ENCODE results near the gene MOV10. TPM values are rescaled to one million over a fixed set of nuclear protein-coding genes. Genes with fewer than 3 reads are reported as not detected.
"Not testable (repeated sequence)": the region's sequence is repeated elsewhere in the genome, so short reads cannot be mapped to it uniquely, and the experiment has no call there.

The MOV10 gene
- total RNA-seq, 1 experiment from 2014 or later = 125 TPM

DNA sequence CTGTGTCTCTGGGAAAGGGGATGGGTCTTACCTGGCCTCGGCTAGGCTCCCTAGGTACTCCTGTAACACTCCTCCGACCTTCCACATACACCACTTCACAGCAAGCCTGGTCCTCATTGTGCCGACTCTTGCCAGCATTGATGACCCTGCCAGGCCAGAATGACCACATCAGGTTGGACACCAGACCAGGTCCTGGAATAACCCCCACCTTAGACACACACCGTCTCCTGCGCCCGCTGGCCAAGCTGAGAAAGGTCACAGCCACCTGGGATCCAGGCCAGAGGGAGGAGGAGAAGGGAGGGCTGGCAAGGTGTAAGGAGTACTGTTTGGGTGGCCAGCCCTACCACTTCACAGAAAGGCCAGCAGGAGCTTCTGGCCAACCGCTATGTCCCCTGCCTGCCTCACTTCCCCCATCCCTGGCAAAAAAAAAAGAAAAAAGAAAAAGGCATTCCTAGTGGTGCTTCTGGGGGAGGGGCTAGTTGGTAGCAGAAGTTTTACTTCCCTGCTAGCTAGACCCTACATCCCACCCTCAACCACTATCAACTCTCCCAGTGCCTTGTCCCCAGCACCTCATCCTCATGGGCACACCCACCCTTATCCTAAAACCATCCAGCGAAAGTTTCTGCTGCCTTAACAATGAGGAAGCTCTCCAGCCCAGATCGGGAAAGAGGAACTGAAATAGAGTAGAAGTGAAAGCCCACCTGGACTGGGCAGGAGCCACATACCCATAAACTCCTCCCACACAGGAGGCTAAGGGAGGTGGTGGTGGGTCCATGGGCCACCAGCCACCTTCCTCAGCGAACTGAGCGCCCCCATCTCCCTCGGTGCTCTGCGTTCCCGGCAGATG lies 39.2 kb downstream of the MOV10 start:
- DNase-seq (ENCODE audit: low spot score) = no peak

DNA sequence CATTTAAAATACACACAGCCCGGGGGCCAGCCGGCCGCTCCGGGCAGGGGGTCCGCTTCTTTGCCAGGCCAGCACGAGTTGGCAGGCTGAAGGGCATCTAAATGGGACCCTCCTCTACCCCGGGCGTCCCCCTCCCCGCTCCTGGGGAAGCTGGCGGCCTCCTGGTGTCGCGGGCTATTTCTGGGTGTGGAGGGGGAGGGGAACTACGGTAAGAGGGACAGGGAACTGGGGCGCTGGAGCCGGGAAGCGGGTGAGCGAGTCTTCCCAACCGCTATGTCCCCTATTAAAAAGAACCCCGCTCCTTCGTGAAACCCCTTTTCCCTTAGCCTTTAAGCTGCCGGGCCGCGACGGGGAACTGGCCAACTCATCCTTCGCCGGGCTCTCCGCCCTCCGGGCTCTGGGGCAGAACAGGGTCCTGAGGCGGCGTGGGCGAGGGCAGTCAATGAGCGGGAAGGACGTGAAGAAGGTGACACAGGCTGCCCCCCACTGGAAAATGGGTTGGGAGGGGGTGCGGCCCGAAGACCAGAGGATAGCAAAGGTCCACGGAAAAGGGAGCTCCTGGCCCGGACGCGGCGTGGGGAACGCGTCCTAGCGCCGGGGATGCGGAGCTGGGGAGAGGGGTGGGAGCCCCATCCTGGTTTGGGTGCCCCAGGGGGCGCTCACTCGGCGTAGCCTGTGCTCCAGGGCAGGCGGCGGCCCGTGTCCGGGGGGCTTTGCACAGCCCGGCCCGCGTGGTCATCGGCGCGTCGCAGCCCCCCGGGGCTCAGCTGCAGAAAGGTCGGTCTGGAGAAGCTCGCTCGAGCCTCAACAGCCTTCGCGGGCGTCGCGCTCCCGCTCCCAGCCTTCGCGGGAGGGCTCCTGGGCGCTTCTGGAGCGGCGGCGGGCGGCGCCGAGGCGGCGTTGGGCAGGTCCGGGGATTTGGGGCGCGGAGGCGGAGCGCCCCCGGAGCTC lies 40.1 kb downstream of the MOV10 start:
- DNase-seq (ENCODE audit: low spot score) = no peak

DNA sequence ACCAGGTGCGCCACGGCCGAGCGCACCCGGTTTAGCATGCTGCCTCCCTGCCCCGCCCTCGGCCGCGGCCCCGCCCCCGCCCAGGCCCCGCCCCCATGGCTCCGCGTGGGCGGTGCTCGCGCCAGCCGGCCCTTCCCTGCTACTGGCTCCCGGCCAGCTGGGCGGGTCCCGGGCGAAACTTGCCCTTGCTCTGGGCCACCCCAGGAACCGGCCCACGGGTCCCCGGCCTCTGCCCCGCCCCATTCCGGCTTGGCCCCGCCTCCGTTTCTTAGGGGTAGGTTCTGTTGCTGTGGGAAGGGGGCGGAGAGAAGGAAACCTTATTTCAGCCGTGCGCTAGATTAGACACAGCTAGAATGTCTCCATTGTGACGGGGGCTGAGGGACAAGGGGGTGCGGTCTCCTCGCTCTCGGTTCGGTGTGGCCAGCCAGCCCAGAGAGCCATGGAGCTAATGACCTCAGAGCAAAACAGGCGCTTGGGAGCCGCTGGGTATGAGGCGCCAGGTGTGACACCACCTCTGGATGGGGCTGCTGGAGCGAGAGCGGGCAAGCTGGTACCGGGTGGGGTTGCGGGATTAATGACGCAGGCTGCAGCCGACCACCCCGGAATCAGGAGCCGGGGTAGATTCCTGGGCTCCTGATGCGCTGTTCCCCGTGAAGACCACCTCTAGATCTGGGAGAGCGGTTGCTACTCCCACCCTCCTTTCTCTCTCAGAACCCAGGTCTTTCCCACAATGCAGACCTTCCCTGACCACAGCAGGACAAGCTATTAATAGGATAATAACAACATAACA lies 41.0 kb downstream of the MOV10 start, which contains the start of gene PPM1J:
TSS of gene PPM1J (minus strand) at position 69 of the 790 bp plus-strand sequence. CDS start at position 38, 31 bp downstream.
- peak; percentile 94 for DNase-seq (ENCODE audit: low spot score)

DNA sequence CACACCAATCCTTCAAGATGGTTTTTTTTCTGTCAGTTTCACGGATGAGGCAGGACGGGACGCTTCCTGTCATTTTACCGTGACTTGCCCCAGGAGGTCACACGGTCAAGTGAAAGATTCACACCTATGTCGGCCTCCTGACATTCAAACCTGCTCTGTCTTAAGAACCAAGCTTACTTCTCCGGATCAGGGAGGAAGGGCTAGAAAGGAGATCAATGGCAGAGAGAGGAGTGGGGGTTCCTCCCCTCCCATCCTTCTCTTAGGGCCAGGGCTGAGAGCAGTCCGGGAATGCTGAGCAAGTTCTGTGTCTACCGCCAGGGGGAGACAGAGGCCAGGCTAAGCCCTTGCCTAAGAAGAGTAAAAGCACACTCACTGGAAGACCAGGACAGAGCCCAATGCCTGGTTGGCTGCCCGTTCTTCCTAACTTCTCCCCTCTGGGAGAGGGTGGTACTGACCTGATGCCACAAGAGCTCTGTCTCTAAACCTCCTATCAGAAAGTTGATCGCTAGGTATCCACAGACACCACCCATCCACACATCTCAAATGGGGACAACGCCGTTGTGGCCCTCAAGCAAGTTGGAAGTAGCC lies 41.8 kb downstream of the MOV10 start:
- peak; percentile 95 for DNase-seq (ENCODE audit: low spot score)

DNA sequence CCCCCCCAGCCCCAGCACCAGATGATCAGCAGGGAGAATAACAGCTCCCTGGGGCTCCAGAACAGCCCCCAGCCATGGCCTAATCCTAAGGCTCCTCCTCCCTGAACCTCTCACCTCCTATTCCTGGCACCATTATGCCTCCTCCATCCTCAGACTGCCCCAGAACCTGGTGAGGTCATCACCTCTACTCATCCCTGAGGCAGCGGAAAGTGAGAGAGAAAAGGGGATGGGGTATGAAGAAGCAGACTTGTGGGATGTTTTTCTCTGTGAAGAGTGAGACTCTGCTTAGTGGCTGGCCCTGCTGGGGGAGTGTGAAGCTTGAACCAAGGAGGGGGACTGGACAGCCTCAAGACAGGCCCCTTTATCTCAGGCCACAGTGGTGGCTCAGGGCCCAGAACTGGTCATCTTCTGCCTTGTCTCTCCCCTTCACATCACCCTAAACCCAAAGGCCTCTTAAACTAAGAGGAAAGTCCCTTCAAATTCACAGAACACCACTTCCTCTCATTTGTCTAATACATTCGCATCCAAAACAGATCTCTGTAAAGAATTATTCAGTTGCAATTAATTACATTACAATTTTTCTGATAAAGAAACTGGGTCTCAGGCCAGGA lies 42.9 kb downstream of the MOV10 start:
- DNase-seq (ENCODE audit: low spot score) = no peak

DNA sequence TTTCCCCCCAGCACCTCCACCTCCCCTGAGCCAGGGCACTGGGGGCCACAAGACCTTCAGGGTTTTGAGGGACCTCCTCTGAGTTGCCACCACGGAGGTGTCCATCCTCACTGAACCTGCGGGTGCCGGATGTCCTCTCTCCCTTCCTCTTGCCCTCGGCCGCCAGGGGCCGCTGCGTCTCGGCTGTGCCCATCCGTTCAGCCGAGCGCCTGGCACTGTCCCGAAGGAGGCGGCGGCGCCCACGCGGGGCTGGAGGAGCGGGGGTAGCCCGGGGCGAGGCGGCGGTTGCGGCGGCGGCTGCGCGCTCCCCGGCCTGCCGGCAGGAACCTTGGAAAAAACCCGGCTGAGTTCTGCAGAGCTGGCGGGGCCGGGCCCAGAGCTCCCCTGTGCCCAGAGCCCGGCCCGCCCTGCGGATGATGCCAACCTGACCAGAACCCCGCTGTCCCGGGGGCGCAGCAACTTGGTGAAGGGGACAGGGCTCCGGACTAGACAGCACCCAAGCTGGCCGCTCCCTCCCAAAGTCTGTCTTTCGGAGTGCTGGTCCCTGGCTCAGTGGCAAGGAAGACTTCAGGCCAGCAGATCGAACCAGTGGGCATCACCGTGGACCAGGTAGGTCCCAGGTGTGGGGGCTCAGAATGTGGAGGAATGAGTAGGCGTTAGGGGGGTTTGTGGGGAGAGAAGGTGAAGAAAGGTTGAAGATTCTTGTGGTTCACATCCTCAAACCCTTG lies 44.4 kb downstream of the MOV10 start:
- peak; percentile 78 for DNase-seq (ENCODE audit: low spot score)

DNA sequence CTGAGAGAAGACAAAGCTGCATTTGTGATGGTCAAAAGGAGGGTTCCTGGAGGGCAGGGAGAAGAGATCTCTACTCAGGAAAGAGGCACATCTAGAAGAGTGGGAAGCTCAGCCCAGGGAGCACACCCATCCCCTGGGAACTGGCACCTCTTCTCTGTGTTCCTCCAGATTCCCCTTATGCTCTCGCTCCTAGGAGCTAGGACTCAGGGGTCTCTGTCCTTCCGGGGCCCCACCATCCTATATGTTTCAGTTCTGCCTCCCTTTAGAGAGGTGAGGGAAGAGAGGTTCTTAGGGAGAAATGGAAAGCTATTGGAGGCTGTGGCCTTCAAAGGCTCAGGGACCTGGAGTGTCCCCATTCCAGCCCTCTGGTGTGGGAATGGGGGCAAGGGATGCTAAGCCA lies 45.2 kb downstream of the MOV10 start:
- DNase-seq (ENCODE audit: low spot score) = no peak

DNA sequence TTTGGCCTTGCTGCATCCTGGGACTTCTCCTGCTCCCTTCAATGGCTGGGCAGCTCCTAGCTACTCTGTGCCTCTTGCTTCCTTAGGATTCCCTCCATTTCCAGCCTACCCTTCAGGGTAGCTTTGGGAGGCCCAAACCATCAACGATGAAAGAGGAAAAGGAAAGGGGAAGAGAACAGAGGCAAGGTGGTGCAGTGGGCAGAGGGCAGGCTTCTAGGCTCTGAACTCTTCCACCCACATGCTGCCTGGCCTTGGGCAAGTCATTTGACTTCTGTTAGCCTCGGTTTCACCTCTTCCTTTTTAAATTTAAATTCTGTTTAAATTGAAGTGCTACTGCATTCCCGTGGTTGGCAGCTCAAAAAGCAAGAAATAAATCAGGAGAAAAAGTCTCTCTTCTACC lies 46.3 kb downstream of the MOV10 start:
- DNase-seq (ENCODE audit: low spot score) = no peak

DNA sequence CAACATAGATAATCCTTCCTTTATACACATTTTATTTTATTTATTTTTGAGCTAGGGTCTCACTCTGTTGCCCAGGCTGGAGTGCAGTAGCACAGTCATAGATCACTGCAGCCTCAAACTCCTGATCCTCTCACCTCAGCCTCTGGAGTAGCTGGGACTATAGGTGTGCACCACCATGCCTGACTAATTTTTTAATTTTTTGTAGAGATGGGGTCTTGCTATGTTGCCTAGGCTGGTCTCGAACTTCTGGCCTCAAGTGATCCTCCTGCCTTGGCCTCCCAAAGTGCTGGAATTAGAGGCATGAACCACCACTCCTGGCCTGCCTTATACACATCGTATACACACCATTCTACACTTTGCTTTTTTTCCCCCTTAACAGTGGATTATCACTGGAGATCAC lies 46.8 kb downstream of the MOV10 start:
- DNase-seq (ENCODE audit: low spot score) = not testable (repeated sequence)

DNA sequence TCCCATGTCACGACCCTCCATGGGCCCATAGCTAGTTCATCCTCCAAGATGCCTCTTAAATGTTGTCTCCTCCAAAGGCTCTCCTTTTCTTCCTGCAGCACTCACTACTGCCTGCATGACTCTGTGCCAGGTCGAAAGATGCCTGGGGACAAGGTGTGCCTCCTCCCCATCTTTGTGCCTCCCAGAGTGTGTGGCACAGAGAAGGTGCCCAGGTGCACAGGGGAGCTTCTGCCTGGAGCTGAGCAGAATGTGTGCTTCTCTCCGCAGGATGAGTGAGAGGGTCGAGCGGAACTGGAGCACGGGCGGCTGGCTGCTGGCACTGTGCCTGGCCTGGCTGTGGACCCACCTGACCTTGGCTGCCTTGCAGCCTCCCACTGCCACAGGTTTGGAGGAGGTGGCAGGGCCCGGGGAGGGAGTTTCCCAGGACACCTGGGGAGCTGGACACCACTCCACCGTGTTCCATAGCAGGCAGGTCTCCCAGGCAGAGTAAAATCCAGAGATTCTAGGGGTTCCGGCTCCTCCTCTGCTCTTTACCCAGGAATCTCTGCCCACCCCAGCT lies 47.6 kb downstream of the MOV10 start:
- DNase-seq (ENCODE audit: low spot score) = no peak

DNA sequence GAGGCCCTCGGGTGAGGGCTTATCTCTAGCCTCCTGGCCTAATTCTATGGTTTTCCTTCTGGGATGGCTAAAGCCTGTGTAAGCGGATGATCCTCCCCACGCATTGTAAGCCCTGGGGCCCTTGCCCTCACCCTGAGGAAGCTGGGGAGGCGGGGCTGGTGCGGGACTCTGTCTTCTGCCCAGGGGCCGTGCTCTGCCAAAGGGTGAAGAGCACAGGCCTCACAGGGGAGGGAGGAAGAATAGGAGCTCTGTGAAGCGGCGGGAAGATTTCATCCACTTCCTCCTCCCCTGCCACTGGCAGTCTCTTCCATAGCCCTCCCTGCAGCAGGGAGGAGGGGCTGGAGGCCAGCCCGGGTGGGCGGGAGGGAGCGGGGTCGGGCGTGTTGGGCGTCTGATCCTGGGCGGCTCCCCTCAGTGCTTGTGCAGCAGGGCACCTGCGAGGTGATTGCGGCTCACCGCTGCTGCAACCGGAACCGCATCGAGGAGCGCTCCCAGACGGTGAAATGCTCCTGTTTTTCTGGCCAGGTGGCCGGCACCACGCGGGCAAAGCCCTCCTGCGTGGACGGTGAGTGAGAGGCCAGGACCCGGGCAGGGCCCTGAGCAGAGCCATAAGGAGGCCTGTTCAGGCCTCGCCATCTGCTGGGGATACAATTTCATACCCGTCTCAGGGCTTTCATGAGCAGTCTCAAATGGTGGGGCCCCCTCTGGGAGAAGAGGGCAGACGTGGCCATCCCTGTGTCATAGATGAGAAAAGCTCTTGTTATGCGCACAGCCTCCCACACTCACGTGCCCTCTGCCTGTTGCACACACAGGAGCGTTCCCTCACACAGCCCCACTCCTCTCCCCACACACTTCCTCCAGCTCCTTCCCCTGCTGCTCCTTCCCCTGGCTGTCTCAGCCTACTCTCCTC lies 48.4 kb downstream of the MOV10 start:
- DNase-seq (ENCODE audit: low spot score) = no peak

DNA sequence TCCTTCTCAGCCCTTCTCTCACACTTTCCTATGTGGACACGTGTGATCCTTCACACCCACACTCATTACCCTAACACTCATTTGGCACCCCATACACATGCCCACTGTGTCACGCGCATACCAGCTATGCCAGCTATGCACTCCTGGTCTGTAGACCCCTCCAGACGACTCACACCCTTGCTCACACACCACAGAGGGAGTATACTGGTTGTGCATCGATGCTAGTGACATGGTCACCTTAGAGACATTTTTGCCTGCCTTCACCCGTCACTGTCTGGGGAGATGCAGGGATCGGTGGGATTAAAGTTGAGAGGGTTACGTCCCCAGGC lies 49.0 kb downstream of the MOV10 start:
- DNase-seq (ENCODE audit: low spot score) = no peak

DNA sequence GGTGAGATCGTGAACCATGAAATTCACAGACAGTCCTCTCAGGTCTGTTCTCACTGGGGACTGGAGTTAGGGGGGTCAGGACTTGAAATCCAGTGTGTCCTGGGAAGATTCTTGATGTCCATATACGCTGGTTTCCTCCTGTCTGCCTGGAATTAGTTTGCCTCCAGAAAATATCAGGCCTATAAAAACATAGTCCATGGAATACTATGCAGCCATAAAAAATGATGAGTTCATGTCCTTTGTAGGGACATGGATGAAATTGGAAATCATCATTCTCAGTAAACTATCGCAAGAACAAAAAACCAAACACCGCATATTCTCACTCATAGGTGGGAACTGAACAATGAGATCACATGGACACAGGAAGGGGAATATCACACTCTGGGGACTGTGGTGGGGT lies 49.8 kb downstream of the MOV10 start:
- not testable (repeated sequence) for DNase-seq (ENCODE audit: low spot score)

DNA sequence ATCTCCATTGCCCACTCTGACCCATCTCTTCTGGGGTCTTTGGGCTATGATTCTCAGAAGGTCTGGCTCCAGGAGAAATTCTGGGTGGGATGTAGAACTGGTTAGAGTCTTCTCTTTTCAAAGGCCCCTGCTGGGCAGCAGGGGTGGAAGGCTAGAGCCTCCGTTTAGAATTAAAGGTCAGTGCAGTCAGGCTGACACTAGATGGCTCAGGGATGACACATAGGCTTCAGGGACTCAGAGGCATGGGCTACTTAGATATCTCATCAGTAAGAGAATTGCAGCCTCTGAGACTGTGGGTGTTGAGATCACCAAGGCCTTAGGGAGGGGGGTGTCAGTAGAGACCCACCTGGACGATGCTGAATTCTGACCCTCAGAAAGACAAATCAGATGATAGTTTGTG lies 53.3 kb downstream of the MOV10 start:
- no peak for DNase-seq (ENCODE audit: low spot score)

DNA sequence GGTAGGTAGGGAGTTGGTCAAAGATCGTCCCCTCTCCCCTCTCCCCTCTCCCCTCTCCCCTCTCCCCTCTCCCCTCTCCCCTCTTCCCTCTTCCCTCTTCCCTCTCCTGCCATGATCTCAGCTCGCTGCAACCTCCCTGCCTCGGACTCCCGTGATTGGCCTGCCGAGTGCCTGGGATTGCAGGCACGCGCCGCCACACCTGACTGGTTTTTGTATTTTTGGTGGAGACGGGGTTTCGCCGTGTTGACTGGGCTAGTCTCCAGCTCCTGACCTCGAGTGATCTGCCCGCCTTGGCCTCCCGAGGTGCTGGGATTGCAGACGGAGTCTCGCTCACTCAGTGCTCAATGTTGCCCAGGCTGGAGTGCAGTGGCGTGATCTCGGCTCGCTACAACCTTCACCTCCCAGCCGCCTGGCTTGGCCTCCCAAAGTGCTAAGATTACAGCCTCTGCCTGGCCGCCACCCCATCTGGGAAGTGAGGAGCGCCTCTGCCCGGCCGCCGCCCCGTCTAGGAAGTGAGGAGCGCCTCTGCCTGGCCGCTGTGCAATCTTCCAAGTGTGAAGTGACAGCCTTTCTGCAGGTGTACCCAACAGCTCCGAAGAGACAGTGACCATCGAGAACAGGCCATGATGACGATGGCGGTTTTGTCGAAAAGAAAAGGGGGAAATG lies 54.0 kb downstream of the MOV10 start:
- not testable (repeated sequence) for DNase-seq (ENCODE audit: low spot score)

DNA sequence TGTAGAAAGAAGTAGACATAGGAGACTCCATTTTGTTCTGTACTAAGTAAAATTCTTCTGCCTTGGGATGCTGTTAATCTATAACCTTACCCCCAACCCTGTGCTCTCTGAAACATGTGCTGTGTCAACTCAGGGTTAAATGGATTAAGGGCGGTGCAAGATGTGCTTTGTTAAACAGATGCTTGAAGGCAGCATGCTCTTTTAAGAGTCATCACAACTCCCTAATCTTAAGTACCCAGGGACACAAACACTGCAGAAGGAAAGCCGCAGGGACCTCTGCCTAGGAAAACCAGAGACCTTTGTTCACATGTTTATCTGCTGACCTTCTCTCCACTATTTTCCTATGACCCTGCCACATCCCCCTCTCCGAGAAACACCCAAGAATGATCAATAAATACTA lies 54.6 kb downstream of the MOV10 start:
- DNase-seq (ENCODE audit: low spot score) = not testable (repeated sequence)

DNA sequence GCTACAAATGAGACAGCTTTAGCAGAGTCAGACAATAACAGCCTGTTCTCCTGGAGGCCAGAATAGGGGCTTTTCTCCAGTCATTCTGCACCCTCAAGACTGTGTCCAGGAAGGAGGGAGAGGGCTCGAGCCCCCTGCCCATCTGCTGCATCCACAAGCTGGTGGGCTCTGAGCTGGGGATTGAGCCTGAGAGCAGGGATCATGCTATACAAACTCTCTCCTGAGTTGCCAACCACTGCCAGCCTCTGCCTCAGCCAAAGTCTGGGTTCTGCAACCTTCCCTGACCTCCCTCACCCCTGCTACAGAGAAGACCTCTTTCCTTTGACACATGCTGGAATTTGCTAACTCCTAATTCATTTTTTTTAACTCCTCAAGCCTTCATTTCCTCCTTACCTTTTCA lies 55.5 kb downstream of the MOV10 start:
- DNase-seq (ENCODE audit: low spot score) = no peak

DNA sequence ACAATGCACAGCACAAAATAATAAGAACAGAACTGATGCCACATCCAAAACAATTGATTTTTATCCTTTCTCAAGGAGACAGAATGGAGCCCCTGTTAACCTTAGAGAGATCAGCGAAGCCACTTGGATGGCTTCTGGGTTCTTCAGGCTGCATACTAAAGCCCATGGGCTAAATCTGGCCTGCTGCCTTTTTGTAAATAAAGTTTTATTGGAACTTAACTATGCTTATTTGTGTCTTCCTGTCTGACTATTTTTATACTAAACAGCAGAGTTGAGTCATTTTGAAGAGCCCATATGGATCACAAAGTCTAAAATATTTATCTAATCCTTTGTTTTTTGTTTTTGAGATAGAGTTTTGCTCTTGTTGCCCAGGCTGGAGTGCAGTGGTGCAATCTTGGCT lies 57.0 kb downstream of the MOV10 start:
- no peak for DNase-seq (ENCODE audit: low spot score)
